ENCODE measurements around the gene HSD11B1.

DNA sequence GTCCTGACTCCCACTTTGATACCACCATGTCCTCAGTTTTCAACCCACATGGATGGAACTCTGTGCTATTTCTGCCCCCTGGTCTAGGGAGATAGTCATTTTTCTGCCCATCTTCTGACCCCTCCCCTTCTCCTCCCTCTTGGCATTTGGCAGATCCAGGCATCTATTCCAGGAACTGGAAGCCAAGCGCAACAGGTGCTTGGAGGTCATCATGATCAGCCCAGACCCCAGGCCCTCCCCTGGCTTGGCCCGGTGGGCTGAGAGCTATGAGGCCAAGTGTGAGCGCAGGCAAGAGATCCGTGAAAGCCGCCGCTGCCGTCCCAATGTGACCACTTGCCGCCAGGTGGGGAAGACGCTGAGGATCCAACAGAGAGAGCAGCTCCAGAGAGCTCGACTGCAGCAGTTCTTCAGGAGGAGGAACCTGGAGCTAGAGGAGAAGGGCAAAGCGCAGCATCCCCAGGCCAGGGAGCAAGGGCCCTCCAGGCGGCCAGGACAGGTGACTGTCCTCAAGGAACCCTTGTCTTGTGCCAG, 55.2 kb downstream of the HSD11B1 start:
- TF ChIP-seq, protein P1, sequence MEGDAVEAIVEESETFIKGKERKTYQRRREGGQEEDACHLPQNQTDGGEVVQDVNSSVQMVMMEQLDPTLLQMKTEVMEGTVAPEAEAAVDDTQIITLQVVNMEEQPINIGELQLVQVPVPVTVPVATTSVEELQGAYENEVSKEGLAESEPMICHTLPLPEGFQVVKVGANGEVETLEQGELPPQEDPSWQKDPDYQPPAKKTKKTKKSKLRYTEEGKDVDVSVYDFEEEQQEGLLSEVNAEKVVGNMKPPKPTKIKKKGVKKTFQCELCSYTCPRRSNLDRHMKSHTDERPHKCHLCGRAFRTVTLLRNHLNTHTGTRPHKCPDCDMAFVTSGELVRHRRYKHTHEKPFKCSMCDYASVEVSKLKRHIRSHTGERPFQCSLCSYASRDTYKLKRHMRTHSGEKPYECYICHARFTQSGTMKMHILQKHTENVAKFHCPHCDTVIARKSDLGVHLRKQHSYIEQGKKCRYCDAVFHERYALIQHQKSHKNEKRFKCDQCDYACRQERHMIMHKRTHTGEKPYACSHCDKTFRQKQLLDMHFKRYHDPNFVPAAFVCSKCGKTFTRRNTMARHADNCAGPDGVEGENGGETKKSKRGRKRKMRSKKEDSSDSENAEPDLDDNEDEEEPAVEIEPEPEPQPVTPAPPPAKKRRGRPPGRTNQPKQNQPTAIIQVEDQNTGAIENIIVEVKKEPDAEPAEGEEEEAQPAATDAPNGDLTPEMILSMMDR (IDR thresholded peaks at IDR 0.05; ENCODE audit: low read depth, low read length, missing input control): no peak
- TF ChIP-seq, protein P2, sequence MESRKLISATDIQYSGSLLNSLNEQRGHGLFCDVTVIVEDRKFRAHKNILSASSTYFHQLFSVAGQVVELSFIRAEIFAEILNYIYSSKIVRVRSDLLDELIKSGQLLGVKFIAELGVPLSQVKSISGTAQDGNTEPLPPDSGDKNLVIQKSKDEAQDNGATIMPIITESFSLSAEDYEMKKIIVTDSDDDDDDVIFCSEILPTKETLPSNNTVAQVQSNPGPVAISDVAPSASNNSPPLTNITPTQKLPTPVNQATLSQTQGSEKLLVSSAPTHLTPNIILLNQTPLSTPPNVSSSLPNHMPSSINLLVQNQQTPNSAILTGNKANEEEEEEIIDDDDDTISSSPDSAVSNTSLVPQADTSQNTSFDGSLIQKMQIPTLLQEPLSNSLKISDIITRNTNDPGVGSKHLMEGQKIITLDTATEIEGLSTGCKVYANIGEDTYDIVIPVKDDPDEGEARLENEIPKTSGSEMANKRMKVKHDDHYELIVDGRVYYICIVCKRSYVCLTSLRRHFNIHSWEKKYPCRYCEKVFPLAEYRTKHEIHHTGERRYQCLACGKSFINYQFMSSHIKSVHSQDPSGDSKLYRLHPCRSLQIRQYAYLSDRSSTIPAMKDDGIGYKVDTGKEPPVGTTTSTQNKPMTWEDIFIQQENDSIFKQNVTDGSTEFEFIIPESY (IDR thresholded peaks at IDR 0.05): no peak
- TF ChIP-seq RXRA (IDR thresholded peaks at IDR 0.05) (no peak), RAD21 (IDR thresholded peaks at IDR 0.05) (no peak), YY1 (IDR thresholded peaks at IDR 0.05) (no peak), GABPA (IDR thresholded peaks at IDR 0.05 in 1 of 2, conservative IDR thresholded peaks at IDR 0.05 in 1 of 2) (no peak), TAF1 (conservative IDR thresholded peaks at IDR 0.05) (no peak), FOXA1 (IDR thresholded peaks at IDR 0.05) (no peak)
- TF ChIP-seq, protein P3, sequence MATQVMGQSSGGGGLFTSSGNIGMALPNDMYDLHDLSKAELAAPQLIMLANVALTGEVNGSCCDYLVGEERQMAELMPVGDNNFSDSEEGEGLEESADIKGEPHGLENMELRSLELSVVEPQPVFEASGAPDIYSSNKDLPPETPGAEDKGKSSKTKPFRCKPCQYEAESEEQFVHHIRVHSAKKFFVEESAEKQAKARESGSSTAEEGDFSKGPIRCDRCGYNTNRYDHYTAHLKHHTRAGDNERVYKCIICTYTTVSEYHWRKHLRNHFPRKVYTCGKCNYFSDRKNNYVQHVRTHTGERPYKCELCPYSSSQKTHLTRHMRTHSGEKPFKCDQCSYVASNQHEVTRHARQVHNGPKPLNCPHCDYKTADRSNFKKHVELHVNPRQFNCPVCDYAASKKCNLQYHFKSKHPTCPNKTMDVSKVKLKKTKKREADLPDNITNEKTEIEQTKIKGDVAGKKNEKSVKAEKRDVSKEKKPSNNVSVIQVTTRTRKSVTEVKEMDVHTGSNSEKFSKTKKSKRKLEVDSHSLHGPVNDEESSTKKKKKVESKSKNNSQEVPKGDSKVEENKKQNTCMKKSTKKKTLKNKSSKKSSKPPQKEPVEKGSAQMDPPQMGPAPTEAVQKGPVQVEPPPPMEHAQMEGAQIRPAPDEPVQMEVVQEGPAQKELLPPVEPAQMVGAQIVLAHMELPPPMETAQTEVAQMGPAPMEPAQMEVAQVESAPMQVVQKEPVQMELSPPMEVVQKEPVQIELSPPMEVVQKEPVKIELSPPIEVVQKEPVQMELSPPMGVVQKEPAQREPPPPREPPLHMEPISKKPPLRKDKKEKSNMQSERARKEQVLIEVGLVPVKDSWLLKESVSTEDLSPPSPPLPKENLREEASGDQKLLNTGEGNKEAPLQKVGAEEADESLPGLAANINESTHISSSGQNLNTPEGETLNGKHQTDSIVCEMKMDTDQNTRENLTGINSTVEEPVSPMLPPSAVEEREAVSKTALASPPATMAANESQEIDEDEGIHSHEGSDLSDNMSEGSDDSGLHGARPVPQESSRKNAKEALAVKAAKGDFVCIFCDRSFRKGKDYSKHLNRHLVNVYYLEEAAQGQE (IDR thresholded peaks at IDR 0.05): no peak

Measured in liver (tissue), 3 donors.